Measurements from ENCODE around the gene USH1C. TPM values are rescaled to one million over a fixed set of nuclear protein-coding genes. Genes with fewer than 3 reads are reported as not detected.

USH1C gene
- total and polyA plus RNA-seq, 4 donors, result 0.10 to 0.55 (median 0.13) TPM

GRCh38 chr11:17543041-17543440, 1.2 kb downstream of the USH1C start:
- no peak for DNase-seq
- Histone ChIP-seq H3K9me3 (ENCODE audit: control insufficient read depth in 4 of 4, insufficient read depth in 3 of 4, low read length in 3 of 4) (peaks cover 0 to 4% (median 0%) of the 10 kb centered on the region in 4 donors), H3K27ac (ENCODE audit: low read depth in 1 of 2, low read length in 1 of 2) (no peak overlapping the region), H3K36me3 (ENCODE audit: control insufficient read depth in 4 of 4, insufficient read depth in 4 of 4, low read length in 4 of 4) (no peaks in the 10 kb centered on the region), H3K9ac (ENCODE audit: insufficient read depth in 1 of 2, low read length in 2 of 2) (no peak overlapping the region), H3K4me3 (no peak overlapping the region), H3K4me1 (ENCODE audit: control insufficient read depth in 5 of 5, insufficient read depth in 5 of 5, low read length in 5 of 5) (peaks cover 0 to 4% (median 0%) of the 10 kb centered on the region in 5 donors), H3K27me3 (ENCODE audit: control insufficient read depth in 3 of 3, insufficient read depth in 3 of 3, low read length in 2 of 3) (peaks cover 0 to 8% (median 3%) of the 10 kb centered on the region in 3 donors)
- no peak for TF ChIP-seq CTCF (IDR thresholded peaks at IDR 0.05; ENCODE audit: control extremely low read depth, extremely low read depth)
- ATAC-seq (ENCODE audit: insufficient read depth, low FRiP score), result no peak
- 90 to 93% methylated on average over 2 of the region's 2 CpGs for WGBS, 2 donors

GRCh38 chr11:17542249-17542648, 2.0 kb downstream of the USH1C start:
- Histone ChIP-seq H3K9ac (ENCODE audit: insufficient read depth in 1 of 2, low read length in 2 of 2) (no peak overlapping the region), H3K27me3 (ENCODE audit: control insufficient read depth in 3 of 3, insufficient read depth in 3 of 3, low read length in 2 of 3) (peaks cover 0 to 8% (median 3%) of the 10 kb centered on the region in 3 donors), H3K27ac (ENCODE audit: low read depth in 1 of 2, low read length in 1 of 2) (no peak overlapping the region), H3K4me3 (no peak overlapping the region), H3K36me3 (ENCODE audit: control insufficient read depth in 4 of 4, insufficient read depth in 4 of 4, low read length in 4 of 4) (no peaks in the 10 kb centered on the region), H3K4me1 (ENCODE audit: control insufficient read depth in 5 of 5, insufficient read depth in 5 of 5, low read length in 5 of 5) (peaks cover 0 to 4% (median 0%) of the 10 kb centered on the region in 5 donors), H3K9me3 (ENCODE audit: control insufficient read depth in 4 of 4, insufficient read depth in 3 of 4, low read length in 3 of 4) (peaks cover 0 to 1% (median 0%) of the 10 kb centered on the region in 4 donors)
- ATAC-seq (ENCODE audit: insufficient read depth, low FRiP score) (no peak), DNase-seq (no peak)
- TF ChIP-seq CTCF (IDR thresholded peaks at IDR 0.05; ENCODE audit: control extremely low read depth, extremely low read depth), result no peak
- 92 to 96% methylated on average over 4 of the region's 4 CpGs for WGBS, 2 donors

- Histone ChIP-seq H3K27ac (ENCODE audit: low read depth in 1 of 2, low read length in 1 of 2) (no peak overlapping the region), H3K27me3 (ENCODE audit: control insufficient read depth in 3 of 3, insufficient read depth in 3 of 3, low read length in 2 of 3) (peaks cover 0 to 4% (median 3%) of the 10 kb centered on the region in 3 donors), H3K4me3 (no peak overlapping the region), H3K36me3 (ENCODE audit: control insufficient read depth in 4 of 4, insufficient read depth in 4 of 4, low read length in 4 of 4) (no peaks in the 10 kb centered on the region), H3K9me3 (ENCODE audit: control insufficient read depth in 4 of 4, insufficient read depth in 3 of 4, low read length in 3 of 4) (no peaks in the 10 kb centered on the region), H3K9ac (ENCODE audit: insufficient read depth in 1 of 2, low read length in 2 of 2) (no peak overlapping the region), H3K4me1 (ENCODE audit: control insufficient read depth in 5 of 5, insufficient read depth in 5 of 5, low read length in 5 of 5) (peaks cover 0 to 4% (median 0%) of the 10 kb centered on the region in 5 donors)
- 84 to 86% methylated on average over 4 of the region's 4 CpGs for WGBS, 2 donors
- ATAC-seq (ENCODE audit: insufficient read depth, low FRiP score), result no peak
- TF ChIP-seq CTCF (IDR thresholded peaks at IDR 0.05; ENCODE audit: control extremely low read depth, extremely low read depth), result no peak
- no peak for DNase-seq
Observed at GRCh38 chr11:17541330-17541885, 2.8 kb downstream of the USH1C start.

- TF ChIP-seq CTCF (IDR thresholded peaks at IDR 0.05; ENCODE audit: control extremely low read depth, extremely low read depth), result no peak
- WGBS, 2 donors, result 90 to 93% methylated on average over 4 of the region's 4 CpGs
Observed at GRCh38 chr11:17540807-17541206, 3.4 kb downstream of the USH1C start.

More at GRCh38 chr11:17540807-17541206, 3.4 kb downstream of the USH1C start:
- ATAC-seq (ENCODE audit: insufficient read depth, low FRiP score) (no peak), DNase-seq (no peak)
- Histone ChIP-seq H3K4me1 (ENCODE audit: control insufficient read depth in 5 of 5, insufficient read depth in 5 of 5, low read length in 5 of 5) (peaks cover 0 to 4% (median 0%) of the 10 kb centered on the region in 5 donors), H3K9me3 (ENCODE audit: control insufficient read depth in 4 of 4, insufficient read depth in 3 of 4, low read length in 3 of 4) (no peaks in the 10 kb centered on the region), H3K27ac (ENCODE audit: low read depth in 1 of 2, low read length in 1 of 2) (no peak overlapping the region), H3K4me3 (no peak overlapping the region), H3K36me3 (ENCODE audit: control insufficient read depth in 4 of 4, insufficient read depth in 4 of 4, low read length in 4 of 4) (no peaks in the 10 kb centered on the region), H3K9ac (ENCODE audit: insufficient read depth in 1 of 2, low read length in 2 of 2) (no peak overlapping the region), H3K27me3 (ENCODE audit: control insufficient read depth in 3 of 3, insufficient read depth in 3 of 3, low read length in 2 of 3) (peaks cover 0 to 3% (median 2%) of the 10 kb centered on the region in 3 donors)

Measured in lung (tissue), 12 donors.